ENCODE results near the gene SLC5A10. TPM values are rescaled to one million over a fixed set of nuclear protein-coding genes. Genes with fewer than 3 reads are reported as not detected.

The SLC5A10 gene
- polyA plus RNA-seq, 1 of the 3 experiments (the other 2 are of a cell fraction), result not detected

DNA sequence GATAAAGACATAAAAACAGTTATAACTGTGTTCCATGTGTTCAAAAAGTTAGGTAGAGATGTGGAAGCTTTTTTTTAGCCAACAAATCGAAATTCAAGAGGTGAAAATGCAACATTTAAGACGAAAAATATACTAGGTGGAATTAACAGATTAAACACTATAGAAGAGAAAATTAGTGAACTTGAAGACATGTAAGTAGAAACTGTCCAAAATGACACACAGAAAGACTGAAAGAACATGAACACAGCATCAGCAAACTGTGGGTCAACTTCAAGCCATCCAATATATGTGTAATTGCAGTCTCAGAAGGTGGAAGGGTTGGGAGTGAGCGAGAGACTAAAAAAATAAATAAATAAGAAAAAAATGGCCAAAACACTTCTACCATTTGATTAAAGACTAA is 43.3 kb downstream of the SLC5A10 start:
- Histone ChIP-seq H2AFZ (ENCODE audit: low read depth) (no peak overlapping the region), H3K4me2 (no peak overlapping the region), H3K4me3 (ENCODE audit: low read depth in 2 of 2, low read length in 1 of 2) (no peak overlapping the region), H3K27ac (ENCODE audit: low read depth in 2 of 2, low read length in 1 of 2) (no peak overlapping the region), H3F3A (replicated peaks; ENCODE audit: insufficient read depth) (no peaks in the 10 kb centered on the region), H3K9ac (no peak overlapping the region), H3K4me1 (ENCODE audit: control insufficient read depth in 1 of 2, insufficient read depth in 2 of 2, low read depth in 1 of 2, low read length in 1 of 2) (no peaks in the 10 kb centered on the region; a peak in 1 of 4 replicates), H3K79me2 (ENCODE audit: insufficient read depth) (peaks cover 84% of the 10 kb centered on the region), H3K9me2 (no peaks in the 10 kb centered on the region), H4K20me1 (ENCODE audit: insufficient read depth) (no peaks in the 10 kb centered on the region), H3K9me3 (peaks cover 15% of the 10 kb centered on the region; the same call in 1 of the 2 replicates), H3K36me3 (replicated peaks in 1 of 2; ENCODE audit: control insufficient read depth in 1 of 2, insufficient read depth in 2 of 2, low read length in 1 of 2) (peaks cover under 1 to 17% of the 10 kb centered on the region in 2 experiments), H3K27me3 (ENCODE audit: insufficient read depth) (no peaks in the 10 kb centered on the region)
- TF ChIP-seq, protein P1, sequence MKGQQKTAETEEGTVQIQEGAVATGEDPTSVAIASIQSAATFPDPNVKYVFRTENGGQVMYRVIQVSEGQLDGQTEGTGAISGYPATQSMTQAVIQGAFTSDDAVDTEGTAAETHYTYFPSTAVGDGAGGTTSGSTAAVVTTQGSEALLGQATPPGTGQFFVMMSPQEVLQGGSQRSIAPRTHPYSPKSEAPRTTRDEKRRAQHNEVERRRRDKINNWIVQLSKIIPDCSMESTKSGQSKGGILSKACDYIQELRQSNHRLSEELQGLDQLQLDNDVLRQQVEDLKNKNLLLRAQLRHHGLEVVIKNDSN (IDR thresholded peaks at IDR 0.05; ENCODE audit: borderline replicate concordance, low read depth), result no peak
- no peak for TF ChIP-seq EZH2phosphoT487 (IDR thresholded peaks at IDR 0.05; ENCODE audit: borderline replicate concordance, low read depth)
- TF ChIP-seq, protein P2, sequence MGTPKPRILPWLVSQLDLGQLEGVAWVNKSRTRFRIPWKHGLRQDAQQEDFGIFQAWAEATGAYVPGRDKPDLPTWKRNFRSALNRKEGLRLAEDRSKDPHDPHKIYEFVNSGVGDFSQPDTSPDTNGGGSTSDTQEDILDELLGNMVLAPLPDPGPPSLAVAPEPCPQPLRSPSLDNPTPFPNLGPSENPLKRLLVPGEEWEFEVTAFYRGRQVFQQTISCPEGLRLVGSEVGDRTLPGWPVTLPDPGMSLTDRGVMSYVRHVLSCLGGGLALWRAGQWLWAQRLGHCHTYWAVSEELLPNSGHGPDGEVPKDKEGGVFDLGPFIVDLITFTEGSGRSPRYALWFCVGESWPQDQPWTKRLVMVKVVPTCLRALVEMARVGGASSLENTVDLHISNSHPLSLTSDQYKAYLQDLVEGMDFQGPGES (IDR thresholded peaks at IDR 0.05; ENCODE audit: low read depth, low read length), result no peak
- TF ChIP-seq, protein P3, sequence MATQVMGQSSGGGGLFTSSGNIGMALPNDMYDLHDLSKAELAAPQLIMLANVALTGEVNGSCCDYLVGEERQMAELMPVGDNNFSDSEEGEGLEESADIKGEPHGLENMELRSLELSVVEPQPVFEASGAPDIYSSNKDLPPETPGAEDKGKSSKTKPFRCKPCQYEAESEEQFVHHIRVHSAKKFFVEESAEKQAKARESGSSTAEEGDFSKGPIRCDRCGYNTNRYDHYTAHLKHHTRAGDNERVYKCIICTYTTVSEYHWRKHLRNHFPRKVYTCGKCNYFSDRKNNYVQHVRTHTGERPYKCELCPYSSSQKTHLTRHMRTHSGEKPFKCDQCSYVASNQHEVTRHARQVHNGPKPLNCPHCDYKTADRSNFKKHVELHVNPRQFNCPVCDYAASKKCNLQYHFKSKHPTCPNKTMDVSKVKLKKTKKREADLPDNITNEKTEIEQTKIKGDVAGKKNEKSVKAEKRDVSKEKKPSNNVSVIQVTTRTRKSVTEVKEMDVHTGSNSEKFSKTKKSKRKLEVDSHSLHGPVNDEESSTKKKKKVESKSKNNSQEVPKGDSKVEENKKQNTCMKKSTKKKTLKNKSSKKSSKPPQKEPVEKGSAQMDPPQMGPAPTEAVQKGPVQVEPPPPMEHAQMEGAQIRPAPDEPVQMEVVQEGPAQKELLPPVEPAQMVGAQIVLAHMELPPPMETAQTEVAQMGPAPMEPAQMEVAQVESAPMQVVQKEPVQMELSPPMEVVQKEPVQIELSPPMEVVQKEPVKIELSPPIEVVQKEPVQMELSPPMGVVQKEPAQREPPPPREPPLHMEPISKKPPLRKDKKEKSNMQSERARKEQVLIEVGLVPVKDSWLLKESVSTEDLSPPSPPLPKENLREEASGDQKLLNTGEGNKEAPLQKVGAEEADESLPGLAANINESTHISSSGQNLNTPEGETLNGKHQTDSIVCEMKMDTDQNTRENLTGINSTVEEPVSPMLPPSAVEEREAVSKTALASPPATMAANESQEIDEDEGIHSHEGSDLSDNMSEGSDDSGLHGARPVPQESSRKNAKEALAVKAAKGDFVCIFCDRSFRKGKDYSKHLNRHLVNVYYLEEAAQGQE (IDR thresholded peaks at IDR 0.05; ENCODE audit: low read depth, low read length), result no peak
- TF ChIP-seq FOXJ3 (CRISPR knock-in tag; IDR thresholded peaks at IDR 0.05), result no peak
- no peak for TF ChIP-seq TAF1 (IDR thresholded peaks at IDR 0.05; ENCODE audit: borderline replicate concordance, low read depth, low read length)
- TF ChIP-seq NFIC (IDR thresholded peaks at IDR 0.05; ENCODE audit: borderline replicate concordance), result no peak
- no peak for TF ChIP-seq ELF1 (IDR thresholded peaks at IDR 0.05)
- TF ChIP-seq EP300 (IDR thresholded peaks at IDR 0.05; ENCODE audit: borderline replicate concordance in 1 of 2, low read depth in 1 of 2, low read length in 1 of 2), result no peak
- TF ChIP-seq POLR2AphosphoS5 (IDR thresholded peaks at IDR 0.05; ENCODE audit: low read depth, low read length), result no peak
- TF ChIP-seq, protein P4, sequence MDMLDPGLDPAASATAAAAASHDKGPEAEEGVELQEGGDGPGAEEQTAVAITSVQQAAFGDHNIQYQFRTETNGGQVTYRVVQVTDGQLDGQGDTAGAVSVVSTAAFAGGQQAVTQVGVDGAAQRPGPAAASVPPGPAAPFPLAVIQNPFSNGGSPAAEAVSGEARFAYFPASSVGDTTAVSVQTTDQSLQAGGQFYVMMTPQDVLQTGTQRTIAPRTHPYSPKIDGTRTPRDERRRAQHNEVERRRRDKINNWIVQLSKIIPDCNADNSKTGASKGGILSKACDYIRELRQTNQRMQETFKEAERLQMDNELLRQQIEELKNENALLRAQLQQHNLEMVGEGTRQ (IDR thresholded peaks at IDR 0.05; ENCODE audit: borderline replicate concordance, low read depth, low read length), result no peak
- TF ChIP-seq, protein P5, sequence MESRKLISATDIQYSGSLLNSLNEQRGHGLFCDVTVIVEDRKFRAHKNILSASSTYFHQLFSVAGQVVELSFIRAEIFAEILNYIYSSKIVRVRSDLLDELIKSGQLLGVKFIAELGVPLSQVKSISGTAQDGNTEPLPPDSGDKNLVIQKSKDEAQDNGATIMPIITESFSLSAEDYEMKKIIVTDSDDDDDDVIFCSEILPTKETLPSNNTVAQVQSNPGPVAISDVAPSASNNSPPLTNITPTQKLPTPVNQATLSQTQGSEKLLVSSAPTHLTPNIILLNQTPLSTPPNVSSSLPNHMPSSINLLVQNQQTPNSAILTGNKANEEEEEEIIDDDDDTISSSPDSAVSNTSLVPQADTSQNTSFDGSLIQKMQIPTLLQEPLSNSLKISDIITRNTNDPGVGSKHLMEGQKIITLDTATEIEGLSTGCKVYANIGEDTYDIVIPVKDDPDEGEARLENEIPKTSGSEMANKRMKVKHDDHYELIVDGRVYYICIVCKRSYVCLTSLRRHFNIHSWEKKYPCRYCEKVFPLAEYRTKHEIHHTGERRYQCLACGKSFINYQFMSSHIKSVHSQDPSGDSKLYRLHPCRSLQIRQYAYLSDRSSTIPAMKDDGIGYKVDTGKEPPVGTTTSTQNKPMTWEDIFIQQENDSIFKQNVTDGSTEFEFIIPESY (IDR thresholded peaks at IDR 0.05; ENCODE audit: borderline replicate concordance, low read depth), result no peak
- no peak for TF ChIP-seq TCF12 (IDR thresholded peaks at IDR 0.05)
- TF ChIP-seq JUND (IDR thresholded peaks at IDR 0.05), result no peak
- no peak for TF ChIP-seq RFX5 (IDR thresholded peaks at IDR 0.05; ENCODE audit: low read length)
- no peak for TF ChIP-seq GABPA (IDR thresholded peaks at IDR 0.05; ENCODE audit: low read depth)
- TF ChIP-seq CHD2 (IDR thresholded peaks at IDR 0.05; ENCODE audit: low read length, partially characterized antibody), result no peak
- TF ChIP-seq, protein P6, sequence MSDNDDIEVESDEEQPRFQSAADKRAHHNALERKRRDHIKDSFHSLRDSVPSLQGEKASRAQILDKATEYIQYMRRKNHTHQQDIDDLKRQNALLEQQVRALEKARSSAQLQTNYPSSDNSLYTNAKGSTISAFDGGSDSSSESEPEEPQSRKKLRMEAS (IDR thresholded peaks at IDR 0.05; ENCODE audit: low read depth), result no peak
- TF ChIP-seq, protein P7, sequence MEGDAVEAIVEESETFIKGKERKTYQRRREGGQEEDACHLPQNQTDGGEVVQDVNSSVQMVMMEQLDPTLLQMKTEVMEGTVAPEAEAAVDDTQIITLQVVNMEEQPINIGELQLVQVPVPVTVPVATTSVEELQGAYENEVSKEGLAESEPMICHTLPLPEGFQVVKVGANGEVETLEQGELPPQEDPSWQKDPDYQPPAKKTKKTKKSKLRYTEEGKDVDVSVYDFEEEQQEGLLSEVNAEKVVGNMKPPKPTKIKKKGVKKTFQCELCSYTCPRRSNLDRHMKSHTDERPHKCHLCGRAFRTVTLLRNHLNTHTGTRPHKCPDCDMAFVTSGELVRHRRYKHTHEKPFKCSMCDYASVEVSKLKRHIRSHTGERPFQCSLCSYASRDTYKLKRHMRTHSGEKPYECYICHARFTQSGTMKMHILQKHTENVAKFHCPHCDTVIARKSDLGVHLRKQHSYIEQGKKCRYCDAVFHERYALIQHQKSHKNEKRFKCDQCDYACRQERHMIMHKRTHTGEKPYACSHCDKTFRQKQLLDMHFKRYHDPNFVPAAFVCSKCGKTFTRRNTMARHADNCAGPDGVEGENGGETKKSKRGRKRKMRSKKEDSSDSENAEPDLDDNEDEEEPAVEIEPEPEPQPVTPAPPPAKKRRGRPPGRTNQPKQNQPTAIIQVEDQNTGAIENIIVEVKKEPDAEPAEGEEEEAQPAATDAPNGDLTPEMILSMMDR (IDR thresholded peaks at IDR 0.05), result no peak
- TF ChIP-seq TEAD4 (IDR thresholded peaks at IDR 0.05; ENCODE audit: borderline replicate concordance, insufficient read depth), result no peak
- ChIA-PET POLR2A (no interaction called here), CTCF (interaction anchor here (1.3 kb wide), 1 partner anchor 19 kb away, joined by 3 read pairs; no protein-coding TSS in a partner anchor)
- WGBS (ENCODE audit: low lambda C conversion rate), result 76% methylated on average over 3 of the region's 3 CpGs
- DNase-seq, result no peak
